NCI-H524 treated with DMSO at 0.1 percent for 48 hours (cell line): ENCODE results near the gene SND1.
A peak's percentile ranks its signal among the peaks of the same experiment; 100 is the strongest.
"Not testable (repeated sequence)": the region's sequence is repeated elsewhere in the genome, so short reads cannot be mapped to it uniquely, and the experiment has no call there.

ENCODE experiments used
- DNase-seq: peaks from one replicate; lab custom pipeline; 2025; lab: John Stamatoyannopoulos, UW

The SND1 gene

DNA sequence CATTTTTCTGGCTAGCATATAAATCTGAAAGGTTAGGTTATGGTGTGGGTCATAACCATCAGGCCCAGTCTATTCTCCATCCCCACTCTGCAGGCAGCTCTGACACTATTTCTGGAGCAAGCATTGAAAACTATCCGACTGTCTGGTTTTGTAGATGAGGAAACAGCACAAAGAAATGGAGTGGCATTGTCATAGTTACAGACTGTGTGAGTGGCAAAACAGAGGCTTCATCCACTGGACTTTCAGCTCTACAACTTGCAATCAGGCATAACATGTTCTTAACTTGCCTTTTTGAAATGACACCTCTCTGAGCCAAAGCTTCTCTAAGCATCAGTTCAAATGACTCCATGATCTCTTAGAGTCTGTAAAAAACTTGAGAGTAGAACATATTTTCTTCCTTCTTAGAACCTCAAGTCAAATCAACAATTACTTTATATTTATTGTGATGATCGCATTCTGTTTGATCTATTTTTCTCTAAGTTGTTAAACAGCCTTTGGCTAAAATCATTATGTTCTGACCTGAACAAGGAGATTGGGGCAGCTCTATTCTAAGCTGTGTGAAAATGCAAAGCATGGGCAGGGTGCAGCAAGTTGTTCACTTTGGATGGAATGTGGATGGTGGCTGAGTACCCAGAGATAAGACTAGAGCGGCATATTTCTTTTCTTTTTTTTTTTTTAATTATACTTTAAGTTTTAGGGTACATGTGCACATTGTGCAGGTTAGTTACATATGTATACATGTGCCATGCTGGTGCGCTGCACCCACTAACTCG, 310.8 kb downstream of the SND1 start:
- no peak for DNase-seq

DNA sequence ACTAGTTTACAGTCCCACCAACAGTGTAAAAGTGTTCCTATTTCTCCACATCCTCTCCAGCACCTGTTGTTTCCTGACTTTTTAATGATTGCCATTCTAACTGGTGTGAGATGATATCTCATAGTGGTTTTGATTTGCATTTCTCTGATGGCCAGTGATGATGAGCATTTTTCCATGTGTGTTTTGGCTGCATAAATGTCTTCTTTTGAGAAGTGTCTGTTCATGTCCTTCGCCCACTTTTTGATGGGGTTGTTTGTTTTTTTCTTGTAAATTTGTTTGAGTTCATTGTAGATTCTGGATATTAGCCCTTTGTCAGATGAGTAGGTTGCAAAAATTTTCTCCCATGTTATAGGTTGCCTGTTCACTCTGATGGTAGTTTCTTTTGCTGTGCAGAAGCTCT, 311.9 kb downstream of the SND1 start:
- not testable (repeated sequence) for DNase-seq

DNA sequence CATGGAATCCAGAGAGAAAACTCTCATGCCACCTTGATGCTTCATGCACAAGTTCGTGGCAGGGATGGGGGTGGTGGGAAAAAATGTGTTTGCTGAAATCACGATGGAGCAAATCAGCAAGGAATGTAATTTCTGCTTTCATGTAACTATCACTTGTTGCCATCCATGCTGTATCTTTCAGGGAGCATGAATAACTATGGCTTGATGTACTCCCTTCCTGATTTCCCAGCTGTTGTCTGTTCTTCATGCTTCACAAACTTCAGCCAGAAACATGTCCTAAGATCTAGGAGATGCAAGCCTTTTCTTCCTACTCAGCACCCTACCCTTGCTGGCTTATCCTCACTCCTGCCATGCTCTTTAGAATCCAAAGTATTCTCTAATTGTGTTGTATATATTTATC, 315.3 kb downstream of the SND1 start:
- no peak for DNase-seq

DNA sequence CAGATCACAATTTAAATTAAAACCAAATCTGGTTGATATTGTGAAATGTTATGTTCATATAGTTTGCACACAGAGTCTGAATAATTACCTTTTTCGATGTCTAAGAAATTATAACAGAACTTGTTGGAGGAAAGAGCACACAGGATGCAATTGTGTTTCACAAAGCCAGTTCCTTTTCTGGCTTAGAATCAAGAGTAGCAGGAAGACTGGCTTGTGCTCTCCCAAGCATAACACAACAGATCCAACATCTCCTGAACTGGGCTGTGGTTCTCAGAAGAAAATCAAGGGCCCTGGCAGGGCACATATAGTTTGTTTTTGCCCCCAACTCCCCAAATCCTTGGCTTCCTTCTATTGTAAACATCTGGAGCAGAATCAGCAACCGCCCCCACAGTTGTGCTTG, 316.6 kb downstream of the SND1 start:
- no peak for DNase-seq

DNA sequence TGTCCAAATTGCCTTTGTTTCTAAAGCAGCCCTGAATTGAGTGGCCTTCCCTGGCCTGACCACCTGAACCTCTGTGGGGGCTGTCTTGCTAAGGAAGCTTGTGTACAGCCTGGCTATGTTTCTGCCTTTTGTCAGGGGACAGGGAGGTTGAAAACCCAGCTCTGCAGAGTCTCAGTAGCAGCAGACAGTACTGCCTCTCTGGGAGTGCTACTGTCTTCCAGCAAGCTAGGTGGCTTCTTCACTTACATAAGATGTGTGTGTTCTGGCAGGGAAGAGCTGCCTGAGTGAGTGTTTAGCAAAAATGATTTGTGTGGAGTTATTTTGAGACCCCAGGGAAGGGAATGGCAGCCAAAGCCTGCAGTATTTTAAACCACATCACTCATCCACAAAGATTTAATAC, 321.8 kb downstream of the SND1 start:
- no peak for DNase-seq

DNA sequence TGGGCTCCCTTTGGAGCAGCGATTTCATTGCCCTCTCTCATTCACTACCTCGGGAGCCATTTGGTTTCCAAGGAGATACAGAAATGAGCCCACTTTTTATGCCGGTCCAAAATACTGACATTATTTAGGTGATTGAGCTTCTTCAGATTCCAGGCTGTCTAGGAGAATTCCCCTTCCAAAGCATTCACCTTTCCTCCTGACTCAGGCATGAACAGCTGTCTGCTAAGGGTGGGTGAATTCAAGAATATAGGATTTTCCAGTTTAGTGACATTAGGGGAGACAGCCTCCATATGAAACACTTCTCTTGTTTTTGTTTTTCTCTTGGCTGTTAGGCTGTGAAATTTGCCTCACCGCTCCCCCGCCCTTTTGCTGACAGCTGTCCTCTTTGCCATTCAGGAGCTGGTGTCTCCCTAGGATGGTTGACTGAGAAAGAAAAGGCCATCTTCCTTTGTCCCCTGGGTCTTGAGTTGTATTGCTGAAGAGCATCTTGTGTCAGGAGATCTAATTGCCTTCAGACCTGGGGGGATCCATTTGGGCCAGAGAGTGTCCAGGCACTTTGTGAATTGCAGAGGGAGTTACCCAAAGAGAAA, 322.5 kb downstream of the SND1 start:
- no peak for DNase-seq

DNA sequence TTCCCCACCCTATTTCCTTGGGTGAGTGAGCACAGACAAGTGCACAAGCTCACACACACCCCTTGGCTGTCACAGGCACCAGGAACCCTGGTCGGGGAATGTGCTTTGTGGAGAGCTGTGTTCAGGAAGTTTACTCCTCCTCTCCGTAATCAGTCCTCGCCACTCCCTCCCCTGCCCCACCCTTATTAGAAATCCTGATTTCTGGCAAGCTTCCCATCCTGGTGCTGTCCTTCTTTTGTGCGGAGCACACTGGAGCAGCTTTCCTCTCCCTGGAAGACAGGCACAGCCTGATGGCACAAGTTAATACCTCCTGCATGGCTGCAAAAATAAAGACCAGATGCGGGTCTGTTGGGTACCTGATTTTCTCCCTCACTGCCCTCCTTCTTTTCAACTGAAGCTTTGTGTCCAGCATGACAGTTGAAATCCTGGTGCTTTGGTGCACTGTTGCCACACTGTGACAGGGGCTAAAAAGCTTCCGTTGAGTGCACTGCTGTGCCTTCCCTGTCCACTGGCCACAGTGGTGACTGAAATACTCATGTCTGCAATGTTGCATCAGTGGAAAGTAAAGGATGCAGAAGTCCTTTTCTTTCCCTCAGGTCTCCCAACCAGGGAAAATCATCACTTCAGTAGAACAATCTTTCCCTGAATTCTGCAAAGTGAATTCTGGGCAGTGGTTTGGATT, 324.2 kb downstream of the SND1 start:
- DNase-seq: peak; percentile 32

DNA sequence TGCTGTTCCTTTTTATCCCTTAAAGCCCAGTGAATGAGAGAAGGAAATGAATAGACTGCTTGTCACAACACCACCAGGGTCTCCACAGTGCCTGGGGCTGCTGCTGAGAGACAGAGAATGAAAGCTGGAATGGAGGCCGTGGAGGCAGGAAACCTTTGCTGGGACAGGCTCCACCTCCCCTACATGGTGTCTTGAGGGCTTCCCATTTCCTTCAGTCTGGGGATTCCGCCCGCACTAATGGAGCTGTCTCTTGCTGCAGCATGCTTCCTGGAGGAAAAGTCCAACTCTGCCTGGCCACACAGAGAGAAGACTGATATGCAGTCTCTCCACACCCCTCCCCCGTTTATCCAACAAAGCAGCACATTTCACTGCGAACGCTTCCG, 324.7 kb downstream of the SND1 start:
- DNase-seq: no peak

DNA sequence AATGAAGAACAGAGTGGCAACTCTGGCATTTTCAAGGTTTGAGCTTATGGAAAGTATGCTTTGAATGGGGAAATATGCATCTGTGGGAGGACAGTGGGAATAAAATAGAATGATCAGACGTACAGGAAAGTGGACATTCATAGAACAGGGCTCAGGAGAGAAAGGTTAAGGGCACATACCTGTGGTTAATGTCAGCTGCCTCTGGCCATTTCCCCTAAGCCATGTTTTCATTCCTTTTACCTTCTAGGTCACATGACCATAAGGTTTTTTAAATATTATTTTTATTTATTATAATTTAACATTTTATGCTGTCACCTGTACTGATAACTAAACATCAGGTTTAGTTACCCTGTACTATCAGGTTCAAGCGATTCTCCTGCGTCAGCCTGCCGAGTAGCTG, 326.4 kb downstream of the SND1 start:
- DNase-seq: no peak

DNA sequence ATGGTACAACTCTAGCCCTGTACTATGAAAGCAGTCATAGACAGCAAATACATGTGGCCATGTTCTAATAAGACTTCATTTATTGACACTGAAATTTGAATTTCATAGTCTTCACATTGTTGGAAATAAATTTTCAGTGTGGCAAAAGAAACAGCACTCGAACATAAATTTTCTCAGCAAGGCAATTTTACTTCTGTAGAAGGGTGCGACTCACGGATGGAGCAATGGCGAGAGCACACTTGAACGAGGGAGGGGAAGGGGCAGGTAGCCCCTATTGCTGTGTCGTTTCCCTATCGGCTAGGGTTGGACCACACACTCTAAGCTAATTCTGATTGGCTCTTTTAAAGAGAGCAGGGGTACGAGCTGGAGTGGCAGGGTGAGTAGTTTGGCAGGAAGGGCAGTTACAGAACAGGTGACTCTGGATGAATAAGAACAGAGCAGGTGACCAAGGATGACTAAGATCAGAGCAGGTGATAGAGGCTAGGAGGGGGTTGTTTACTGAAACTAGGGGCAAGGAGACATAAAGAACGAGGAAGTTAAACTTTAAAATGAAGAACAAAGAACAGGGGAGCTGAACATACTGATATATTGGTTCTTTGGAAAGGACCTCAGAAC, 327.2 kb downstream of the SND1 start:
- DNase-seq: no peak

DNA sequence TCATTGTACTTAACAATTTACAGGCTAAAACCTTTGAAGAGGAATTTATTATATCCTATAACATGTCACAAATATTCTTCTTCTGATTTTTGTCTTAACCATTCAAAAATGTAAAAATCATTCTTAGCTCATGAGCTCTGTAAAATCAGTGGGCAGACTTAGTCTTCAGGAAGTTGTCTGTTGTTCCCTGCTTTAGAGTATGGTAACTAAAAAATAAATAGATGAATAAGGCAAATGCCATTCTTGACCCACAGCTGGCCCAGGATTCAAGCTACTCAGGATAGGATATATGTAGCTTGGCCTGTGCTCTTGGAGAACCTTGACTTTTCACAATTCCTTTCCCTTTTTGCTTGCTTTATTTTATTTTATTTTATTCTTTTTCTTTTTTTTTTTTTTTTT, 327.7 kb downstream of the SND1 start:
- no peak for DNase-seq

DNA sequence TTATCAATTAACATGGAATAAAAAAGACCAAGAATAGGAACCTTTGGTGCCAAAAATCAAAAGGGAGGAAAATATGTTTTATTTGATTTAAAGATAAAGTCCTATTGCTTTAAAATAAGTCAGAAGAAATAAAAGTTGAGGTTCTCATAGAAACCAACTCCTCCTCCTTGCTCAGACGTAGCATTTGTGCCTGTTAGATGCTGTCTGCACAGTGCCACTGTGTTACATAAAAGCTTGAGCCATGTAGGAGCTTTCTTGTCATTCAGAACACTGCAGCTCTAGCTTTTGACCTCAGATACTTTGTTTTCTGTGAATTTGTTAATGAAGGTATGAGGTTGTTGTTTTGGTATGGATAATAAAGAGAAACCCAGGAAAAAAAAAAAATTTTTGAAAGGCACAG, 328.9 kb downstream of the SND1 start:
- DNase-seq: no peak

DNA sequence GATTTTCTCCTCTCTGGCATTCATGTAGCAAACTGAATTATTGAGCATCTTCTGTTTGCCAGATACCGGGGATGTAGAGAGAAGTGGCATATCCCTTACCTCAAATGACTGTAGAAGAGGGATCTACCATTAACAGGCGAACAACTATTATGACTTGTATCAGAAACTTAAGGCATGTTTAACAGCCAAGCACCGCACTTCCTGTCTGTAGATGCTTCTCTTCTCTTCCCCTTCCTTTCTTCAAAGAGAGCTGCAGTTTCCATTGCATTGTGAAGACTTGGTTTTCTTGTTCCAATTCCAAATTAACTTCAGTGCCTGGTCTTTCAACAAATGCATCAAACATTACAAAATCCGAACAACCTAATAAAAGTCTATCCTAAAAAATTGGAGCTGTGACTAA, 330.0 kb downstream of the SND1 start:
- no peak for DNase-seq

DNA sequence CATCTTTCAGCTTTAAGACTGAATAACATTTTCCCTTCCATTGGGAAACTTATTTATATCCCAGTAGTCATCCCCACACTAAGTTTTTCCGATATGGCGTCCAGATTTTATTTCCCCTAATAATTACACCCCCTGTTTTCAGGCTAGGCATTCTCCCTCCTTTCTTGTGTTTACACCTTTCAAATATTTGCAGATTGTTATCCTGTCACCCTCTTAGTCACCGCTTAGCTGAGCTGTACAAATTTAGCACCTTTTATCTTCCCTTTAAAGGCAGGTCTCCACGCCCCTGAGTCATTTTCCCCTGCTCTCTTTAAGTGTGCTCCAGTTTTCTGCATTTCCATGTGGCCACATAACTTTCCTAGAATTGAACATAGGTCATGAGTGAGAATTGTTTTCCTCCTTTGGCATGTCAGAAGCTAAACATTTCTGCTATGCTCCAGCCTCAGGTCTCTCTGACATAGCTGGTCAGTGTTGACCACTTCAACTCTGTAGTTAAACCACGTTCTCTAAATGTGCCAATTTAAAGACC, 331.9 kb downstream of the SND1 start:
- DNase-seq: no peak

DNA sequence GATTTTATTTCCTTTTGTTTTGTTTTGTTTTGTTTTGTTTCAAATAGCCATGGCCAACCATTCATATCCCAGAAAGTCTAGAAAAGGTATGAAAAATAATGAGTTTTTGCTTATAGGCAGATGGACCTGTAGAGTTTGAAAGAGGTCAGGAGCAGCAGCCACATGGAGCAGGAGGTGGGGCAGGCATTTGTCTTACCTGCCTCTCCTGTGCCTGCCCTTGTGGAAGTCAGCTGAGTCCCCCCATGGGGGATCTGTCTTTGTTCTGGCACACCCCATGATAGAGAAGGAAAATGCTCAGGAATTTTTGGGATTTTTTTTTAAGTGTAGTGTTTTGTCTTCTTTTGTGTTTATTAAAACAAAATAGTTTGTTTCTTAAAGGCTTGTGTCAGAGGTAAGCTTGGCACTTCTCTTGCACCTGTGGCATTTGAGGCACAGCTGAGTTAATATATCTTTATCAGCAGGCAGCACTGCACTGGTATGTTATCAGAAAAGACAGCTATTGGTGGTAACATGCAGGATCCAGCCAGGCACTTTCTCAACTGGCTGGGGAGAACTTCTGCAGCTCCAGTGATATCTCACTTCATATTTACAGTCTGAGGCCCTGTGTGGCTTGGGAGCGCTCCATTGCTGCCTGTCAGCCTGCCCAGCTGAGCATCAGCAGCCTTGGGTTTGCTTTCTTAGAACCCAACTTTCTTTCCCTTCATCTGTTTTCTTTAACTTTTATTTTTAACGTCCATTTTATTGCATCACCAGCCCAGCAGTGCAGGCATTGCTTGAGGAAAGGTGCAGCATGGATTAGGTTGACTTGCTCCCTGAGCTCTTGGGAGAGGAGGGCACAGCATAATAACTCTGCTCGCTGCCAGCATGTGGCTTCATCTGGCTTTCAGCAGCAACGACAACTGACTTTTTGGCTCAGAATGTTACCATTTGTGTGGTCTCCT, 334.9 kb downstream of the SND1 start:
- no peak for DNase-seq

DNA sequence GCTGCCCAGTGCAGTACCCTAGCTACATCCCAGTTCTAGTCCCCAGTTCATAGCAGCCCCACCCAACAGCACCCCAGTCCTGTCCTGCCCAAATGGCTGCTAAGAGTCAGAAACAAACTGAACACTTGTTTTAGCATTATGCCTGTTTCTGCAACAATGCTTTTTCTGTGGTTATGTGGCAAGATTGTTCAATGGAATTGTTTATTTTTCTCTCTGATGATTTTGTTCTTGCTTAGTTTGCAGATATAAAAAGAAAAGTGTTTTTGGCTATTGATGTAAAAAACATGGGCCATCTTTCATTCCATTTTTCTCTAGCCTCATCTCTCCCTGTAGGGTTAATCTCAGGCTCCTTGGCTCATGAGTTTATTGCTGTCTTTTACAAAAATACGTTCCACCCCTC, 336.8 kb downstream of the SND1 start:
- no peak for DNase-seq

DNA sequence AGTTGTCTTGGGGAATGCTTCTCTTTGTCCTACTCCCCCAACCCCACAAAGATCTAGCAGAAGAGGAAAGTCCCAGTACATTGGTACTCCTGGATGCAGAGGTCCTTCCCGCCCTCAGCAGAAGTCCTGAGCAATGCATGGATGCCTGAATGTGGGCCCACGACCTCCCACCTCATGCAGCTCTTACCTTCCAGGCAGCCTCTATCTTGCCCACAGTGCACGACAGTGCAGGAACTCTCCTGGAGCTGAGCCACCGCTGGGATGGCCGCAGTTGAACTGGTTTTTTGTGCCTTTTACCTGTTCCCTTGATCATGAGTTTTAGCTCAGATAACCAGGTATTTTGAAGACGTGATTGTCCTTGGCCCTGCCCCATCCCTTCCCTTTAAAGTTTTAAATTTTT, 341.3 kb downstream of the SND1 start:
- DNase-seq: no peak

DNA sequence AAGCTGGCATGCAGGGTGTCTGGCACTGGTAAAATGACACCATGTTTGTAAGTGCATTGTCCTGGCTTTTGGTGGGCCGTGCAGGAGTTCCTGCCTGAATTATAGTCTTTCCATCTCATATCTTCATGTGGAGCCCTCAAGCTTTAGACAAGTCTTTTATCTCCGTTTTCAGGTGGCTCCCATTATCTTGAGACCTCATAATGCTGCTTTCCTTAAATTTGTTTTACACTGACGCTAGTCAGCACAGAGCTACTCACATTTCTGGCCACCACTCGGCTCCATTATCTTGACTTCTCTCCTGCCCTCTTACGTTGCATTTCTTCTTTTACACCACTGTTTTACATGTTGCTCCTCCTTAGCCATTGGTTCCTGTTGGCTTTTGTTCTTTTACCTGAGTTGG, 342.0 kb downstream of the SND1 start:
- no peak for DNase-seq

DNA sequence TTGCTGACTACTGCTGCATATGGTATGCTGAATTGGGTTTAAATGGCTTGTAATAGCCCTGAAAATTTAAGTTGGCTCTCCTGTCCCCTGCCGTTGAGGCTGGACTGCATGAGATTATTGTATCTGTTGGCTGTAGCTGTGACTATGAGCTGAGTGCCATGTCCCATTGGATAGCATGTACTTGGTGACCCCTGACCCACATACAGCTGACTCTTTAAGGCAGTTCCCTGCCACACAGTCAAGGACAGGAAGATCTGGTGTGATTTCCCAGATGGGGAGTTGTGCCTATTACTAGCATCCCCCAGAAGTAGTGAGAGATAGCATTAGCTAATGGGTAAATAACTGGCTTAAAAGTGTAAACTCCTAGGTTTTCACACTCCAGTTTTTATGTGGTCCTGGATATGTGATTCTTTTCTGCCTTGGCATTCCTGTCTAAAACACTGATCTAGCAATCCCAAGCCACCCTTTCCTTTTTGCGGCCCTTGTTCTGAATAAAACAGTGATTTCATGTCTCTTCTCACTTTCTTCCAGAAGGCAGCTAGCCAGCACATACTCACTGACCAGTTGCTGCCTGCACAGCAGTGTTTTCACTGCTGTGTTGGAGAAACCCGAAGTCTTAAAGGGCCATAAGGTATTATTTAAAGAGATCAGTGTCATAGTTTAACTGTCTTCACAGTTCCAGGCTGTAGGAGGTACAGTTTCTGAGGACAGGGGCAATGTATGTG, 343.3 kb downstream of the SND1 start:
- DNase-seq: no peak

DNA sequence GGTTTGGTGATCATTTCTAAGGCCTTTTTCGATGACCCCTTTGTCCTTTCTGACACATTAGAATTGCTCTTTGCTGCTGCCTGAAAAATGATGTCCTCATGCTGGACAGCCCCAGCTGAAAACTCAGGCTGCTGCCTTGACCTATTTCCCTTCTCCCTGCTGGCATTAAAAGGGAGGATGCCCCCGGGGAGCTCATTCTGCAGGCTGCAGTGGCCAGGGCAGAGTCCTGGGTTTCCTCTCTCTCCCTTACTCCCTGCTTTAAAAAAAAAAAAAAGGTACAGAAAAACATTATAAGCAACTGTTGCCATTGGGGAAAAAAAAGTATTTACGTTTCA, 343.9 kb downstream of the SND1 start:
- no peak for DNase-seq
